ENCODE measurements around the gene MALAT1. TPM values are rescaled to one million over a fixed set of nuclear protein-coding genes. Genes with fewer than 3 reads are reported as not detected.

MALAT1 gene
- 1,858 and 1,913 TPM in 2 replicates for total RNA-seq

DNA sequence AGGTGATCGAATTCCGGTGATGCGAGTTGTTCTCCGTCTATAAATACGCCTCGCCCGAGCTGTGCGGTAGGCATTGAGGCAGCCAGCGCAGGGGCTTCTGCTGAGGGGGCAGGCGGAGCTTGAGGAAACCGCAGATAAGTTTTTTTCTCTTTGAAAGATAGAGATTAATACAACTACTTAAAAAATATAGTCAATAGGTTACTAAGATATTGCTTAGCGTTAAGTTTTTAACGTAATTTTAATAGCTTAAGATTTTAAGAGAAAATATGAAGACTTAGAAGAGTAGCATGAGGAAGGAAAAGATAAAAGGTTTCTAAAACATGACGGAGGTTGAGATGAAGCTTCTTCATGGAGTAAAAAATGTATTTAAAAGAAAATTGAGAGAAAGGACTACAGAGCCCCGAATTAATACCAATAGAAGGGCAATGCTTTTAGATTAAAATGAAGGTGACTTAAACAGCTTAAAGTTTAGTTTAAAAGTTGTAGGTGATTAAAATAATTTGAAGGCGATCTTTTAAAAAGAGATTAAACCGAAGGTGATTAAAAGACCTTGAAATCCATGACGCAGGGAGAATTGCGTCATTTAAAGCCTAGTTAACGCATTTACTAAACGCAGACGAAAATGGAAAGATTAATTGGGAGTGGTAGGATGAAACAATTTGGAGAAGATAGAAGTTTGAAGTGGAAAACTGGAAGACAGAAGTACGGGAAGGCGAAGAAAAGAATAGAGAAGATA, at the start of gene MALAT1:
TSS of gene MALAT1 (plus strand) at position 69 of the 736 bp plus-strand sequence.

DNA sequence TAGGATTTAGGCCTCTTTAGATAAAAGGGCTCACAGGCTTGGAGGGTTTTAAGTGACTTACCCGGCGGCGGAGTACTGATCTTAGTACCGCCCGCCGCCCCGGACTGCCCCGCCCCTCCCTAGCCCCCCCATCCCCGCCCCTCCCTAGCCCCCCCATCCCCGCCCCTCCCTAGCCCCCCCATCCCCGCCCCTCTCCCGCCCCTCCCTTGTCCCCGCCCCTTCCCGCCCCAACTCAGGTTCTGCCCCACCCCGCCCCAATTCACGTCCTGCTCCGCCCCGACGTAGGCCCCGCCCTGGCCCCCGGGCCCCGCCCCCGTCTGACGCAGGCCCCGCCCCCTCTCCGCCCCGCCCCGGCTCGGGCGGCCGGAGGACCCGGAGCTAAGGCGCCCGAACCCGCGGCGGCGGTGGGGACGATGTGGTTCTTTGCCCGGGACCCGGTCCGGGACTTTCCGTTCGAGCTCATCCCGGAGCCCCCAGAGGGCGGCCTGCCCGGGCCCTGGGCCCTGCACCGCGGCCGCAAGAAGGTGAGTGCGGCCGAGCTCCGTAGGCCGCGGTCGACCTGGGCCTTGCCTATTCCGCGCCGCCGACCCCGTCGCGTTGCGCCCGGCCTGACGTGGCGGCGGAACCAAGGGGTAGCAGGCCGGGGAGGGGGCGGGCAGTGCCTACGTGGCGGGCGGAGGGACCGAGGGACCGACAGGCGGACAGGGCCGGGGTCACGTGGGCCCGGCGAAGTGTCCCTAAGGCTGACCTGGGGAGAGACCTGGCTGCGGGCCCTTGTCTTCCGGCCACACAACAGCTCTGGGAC, 26.1 kb downstream of the MALAT1 start, which contains the start of gene SCYL1:
TSS of gene SCYL1 (plus strand) at position 343 of the 805 bp plus-strand sequence. CDS start at position 414, 71 bp downstream.

Other genes starting within 250 kb of the MALAT1 start
- 2.7 and 5.3 TPM in 2 replicates for gene POLA2, start 237.1 kb upstream of the MALAT1 start, total RNA-seq
- 53.5 and 69.1 TPM in 2 replicates for gene CDC42EP2, start 184.2 kb upstream of the MALAT1 start, total RNA-seq
- gene DPF2, start 165.2 kb upstream of the MALAT1 start, total RNA-seq, result 34.7 and 38.4 TPM in 2 replicates
- gene TIGD3, start 144.3 kb upstream of the MALAT1 start, total RNA-seq, result 0.49 TPM in 1 of 2 replicates, not detected in the other
- 2.0 and 8.1 TPM in 2 replicates for gene SLC25A45, start 116.4 kb upstream of the MALAT1 start, total RNA-seq
- 43.7 and 43.9 TPM in 2 replicates for gene FRMD8, start 112.4 kb upstream of the MALAT1 start, total RNA-seq
- gene NEAT1, start 76.2 kb upstream of the MALAT1 start, total RNA-seq, result 39.0 and 52.0 TPM in 2 replicates
- 103 and 141 TPM in 2 replicates for gene SCYL1, start 26.0 kb downstream of the MALAT1 start, total RNA-seq
- 70.6 and 101 TPM in 2 replicates for gene LTBP3, start 59.3 kb downstream of the MALAT1 start, total RNA-seq
- 20.9 and 53.0 TPM in 2 replicates for gene ZNRD2, start 71.4 kb downstream of the MALAT1 start, total RNA-seq
- gene FAM89B, start 73.5 kb downstream of the MALAT1 start, total RNA-seq, result 19.0 and 23.7 TPM in 2 replicates
- gene EHBP1L1, start 77.0 kb downstream of the MALAT1 start, total RNA-seq, result 38.6 and 80.3 TPM in 2 replicates
- not detected in 2 replicates for gene KCNK7, start 96.8 kb downstream of the MALAT1 start, total RNA-seq
- 38.1 and 39.9 TPM in 2 replicates for gene MAP3K11, start 115.2 kb downstream of the MALAT1 start, total RNA-seq
- 27.1 and 30.1 TPM in 2 replicates for gene PCNX3, start 116.7 kb downstream of the MALAT1 start, total RNA-seq
- 8.3 and 10.7 TPM in 2 replicates for gene SIPA1, start 139.1 kb downstream of the MALAT1 start, total RNA-seq
- 50.2 and 56.4 TPM in 2 replicates for gene RELA, start 163.9 kb downstream of the MALAT1 start, total RNA-seq
- 23.8 and 33.6 TPM in 2 replicates for gene KAT5, start 213.2 kb downstream of the MALAT1 start, total RNA-seq
- gene RNASEH2C, start 221.8 kb downstream of the MALAT1 start, total RNA-seq, result 55.7 and 59.4 TPM in 2 replicates

Measured in cardiac atrium fibroblast (primary cell).